Endometrial microvascular endothelial cells (primary cell): ENCODE results near the gene TARS2. TPM values are rescaled to one million over a fixed set of nuclear protein-coding genes. Genes with fewer than 3 reads are reported as not detected.

Source experiments
- in situ Hi-C: cut with HindIII; loops from 2 replicates; pipeline ENCODE4 v1.10.0; 2017; ENCODE audit warnings: low sequenced_read_pairs, low pct_unique_long_range_greater_than_20kb; ENCODE audit errors: inconsistent ontology term
- total RNA-seq: library from RNA; depleted of rRNA; stranded (reverse); fragments of >200 nt; gene quantifications from one replicate; pipeline ENCODE4 v1.2.3, GENCODE V29; 2015; ENCODE audit errors: inconsistent ontology term

Gene TARS2
- 12.5 TPM for total RNA-seq

GRCh38 chr1:150486966-150487762, at the start of gene TARS2:
TSS of gene TARS2 (plus strand) at chr1:150487419. CDS start at chr1:150487451, 32 bp downstream.
- in situ Hi-C loops = no loop called here

- in situ Hi-C loops = no loop called here
Observed at GRCh38 chr1:150441121-150441520, 46.1 kb upstream of the TARS2 start.

DNA sequence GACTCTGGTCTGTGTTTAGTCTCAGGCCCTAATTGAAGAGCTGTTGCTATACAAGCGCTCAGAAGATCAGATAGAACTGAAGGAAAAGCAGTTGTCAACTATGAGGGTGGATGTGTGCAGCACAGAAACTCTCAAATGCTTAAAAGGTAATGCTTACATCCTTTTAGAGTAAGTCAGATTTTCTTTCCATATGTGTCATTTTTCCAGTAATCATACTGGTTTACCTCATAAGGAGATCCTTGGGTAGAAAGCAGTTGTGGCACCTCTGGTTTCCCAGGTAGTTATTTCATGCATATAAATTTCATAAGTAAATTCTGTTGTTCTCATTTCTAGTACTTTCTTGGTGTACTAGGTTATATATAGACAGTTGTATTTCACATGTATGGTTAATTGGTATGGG, 43.0 kb upstream of the TARS2 start:
- in situ Hi-C loops = no loop called here

- in situ Hi-C loops = no loop called here
Observed at GRCh38 chr1:150456146-150456647, 31.0 kb upstream of the TARS2 start.

GRCh38 chr1:150464422-150464826, 22.8 kb upstream of the TARS2 start:
- in situ Hi-C loops = no loop called here

DNA sequence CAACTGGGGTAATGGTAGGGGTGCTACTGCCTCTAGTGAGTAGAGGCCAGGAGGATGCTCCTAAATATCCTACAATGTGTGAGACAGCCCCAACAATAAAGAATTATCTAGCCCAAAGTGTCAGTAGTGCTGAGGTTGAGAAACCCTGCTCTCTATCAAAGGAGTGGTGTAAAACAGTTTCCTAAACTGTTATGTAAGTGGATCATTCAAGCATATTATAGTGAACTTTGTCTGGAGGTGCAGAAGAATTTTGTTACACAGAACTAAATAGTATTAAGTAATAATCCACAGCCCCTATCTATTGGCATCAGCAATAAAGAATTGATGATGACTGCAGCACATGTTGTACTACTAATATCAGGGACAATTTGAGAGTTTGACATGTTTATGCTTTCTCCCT, 20.3 kb upstream of the TARS2 start:
- in situ Hi-C loops = no loop called here

- in situ Hi-C loops = no loop called here
Observed at GRCh38 chr1:150469291-150469690, 17.9 kb upstream of the TARS2 start.

GRCh38 chr1:150472601-150473200, 14.5 kb upstream of the TARS2 start:
- in situ Hi-C loops = no loop called here

DNA sequence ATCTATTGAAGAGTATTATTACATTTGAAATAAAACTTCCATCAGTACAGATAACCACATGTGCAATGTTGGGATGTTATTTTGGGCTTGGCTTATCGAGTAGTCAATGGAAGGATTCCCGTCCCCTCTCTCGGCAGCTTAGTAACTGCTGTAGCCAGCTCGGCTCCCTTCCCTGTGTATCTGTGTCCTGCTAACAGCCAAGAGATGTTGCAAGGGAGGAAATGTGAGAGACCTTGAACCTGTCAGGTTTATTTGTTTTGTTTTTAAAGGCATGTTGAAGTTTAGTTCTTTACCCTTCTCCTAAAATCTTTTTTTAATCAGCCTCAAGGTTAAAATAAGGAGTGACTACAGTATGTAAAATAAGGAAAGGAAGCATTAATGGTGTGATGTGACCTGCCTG, 13.6 kb upstream of the TARS2 start:
- in situ Hi-C loops = no loop called here

DNA sequence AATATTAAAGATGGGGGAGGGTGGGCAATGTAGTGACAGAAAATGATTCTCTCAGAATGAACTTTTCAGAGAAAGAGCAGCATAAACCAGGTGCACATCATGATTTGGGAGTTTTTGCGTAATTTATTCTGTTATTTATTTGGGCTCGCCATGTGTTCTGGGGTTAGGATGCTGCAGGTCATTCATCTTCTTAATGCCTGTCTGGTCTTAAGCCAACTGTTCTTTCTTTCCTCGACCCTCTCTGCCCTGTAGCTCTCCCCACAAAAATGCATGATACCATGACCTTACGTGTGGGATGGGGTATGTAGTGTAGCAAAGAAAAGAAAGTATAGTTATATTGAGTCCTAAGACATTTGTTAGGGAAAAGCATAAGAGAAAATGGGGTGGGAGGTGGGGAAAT, 12.3 kb upstream of the TARS2 start:
- in situ Hi-C loops = no loop called here

- in situ Hi-C loops = no loop called here
Observed at GRCh38 chr1:150476754-150477153, 10.5 kb upstream of the TARS2 start.

GRCh38 chr1:150477320-150477719, 9.9 kb upstream of the TARS2 start:
- in situ Hi-C loops = no loop called here

DNA sequence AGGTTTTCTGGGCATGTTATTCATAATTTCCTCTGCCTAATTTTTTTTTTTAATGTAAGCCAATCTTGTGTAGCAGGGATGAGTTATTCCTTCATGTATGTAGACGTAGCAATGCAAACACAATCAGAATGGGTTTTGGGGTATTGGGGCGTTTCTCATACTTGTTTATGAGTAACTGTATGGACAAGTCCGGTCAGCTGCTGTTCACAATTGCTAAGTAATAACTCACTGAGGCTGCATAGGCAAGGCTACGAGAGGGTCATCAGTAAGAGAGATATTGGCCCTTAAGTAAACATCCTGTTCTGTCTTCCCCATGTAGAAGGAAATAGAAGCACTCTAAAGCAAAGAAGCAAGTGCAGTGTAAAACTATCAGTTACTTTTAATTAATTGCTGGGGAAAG, 9.5 kb upstream of the TARS2 start:
- in situ Hi-C loops = no loop called here

DNA sequence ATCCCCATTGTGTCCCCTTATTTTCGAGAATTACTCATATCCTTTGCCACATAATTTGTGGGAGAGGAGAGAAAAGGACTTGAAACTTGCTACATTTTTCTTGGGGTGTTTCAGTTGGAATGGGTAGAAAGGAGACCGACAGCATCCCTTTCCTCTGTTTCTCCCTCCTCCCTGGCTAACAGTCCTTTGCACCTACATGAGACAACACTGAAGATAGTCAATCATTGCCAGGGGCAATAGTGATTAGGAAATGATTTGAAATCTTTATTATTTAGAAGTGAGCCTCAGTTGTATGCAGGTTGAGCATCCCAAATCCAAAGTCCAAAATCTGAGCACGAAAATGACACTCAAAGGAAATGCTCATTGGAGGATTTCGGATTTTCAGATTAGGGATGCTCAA, 7.8 kb upstream of the TARS2 start:
- in situ Hi-C loops = no loop called here

GRCh38 chr1:150479927-150480352, 7.3 kb upstream of the TARS2 start:
- in situ Hi-C loops = no loop called here

- in situ Hi-C loops = no loop called here
Observed at GRCh38 chr1:150484431-150484830, 2.8 kb upstream of the TARS2 start.

GRCh38 chr1:150484861-150485260, 2.4 kb upstream of the TARS2 start:
- in situ Hi-C loops = no loop called here

DNA sequence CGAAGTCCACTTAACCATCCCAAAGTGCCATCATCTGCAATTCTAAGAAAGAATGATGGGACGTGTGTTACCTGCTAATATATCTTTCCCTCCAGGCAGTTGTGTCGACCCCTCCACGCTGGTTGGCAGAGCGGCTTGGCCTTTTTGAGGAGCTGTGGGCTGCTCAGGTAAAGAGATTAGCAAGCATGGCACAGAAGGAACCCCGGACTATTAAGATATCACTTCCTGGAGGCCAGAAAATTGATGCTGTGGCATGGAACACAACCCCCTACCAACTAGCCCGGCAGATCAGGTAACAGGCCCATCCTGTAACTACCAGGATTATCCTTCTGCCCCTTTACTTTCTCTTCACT, 520 bp downstream of the TARS2 start:
- in situ Hi-C loops = no loop called here

DNA sequence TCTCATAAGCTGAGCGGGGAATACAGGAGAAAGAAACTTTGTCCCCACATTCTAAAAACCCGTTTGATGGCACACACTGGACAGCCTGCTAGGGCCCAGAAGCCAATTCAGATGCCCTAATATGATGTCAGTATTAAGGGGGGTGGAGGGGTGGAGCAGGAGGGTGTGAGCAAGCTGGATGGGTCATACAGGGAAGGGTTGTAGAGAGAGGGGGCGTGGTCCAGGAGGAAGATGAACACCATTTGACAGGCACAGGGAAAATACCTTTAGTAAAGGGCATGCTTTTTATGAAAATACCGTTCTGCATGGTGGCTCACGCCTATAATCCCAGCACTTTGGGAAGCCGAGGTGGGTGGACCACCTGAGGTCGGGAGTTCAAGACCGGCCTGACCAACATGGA, 6.0 kb downstream of the TARS2 start:
- in situ Hi-C loops = no loop called here

- in situ Hi-C loops = no loop called here
Observed at GRCh38 chr1:150498342-150498741, 11.1 kb downstream of the TARS2 start.
